HG03159 (cell line): Measurements from ENCODE around the gene SLC25A42.
"Not testable (repeated sequence)": the region's sequence is repeated elsewhere in the genome, so short reads cannot be mapped to it uniquely, and the experiment has no call there.

Experiments
- ATAC-seq: cut with Tn5 transposase; IDR thresholded peaks from one replicate; pipeline ENCODE4 v1.9.1; 2021; ENCODE audit warnings: mild to moderate bottlenecking, moderate library complexity; ENCODE audit not compliant: unreplicated experiment

The SLC25A42 gene

GRCh38 chr19:19063183-19064097 is at the start of gene SLC25A42:
TSS of gene SLC25A42 (plus strand) at chr19:19063994. CDS start at chr19:19096125, 32,131 bp downstream.
- ATAC-seq: peak; percentile 92

- ATAC-seq: no peak
Measured at GRCh38 chr19:19021115-19021514, 42.7 kb upstream of the SLC25A42 start.

GRCh38 chr19:19022380-19022961 is 41.3 kb upstream of the SLC25A42 start:
- ATAC-seq: no peak

- not testable (repeated sequence) for ATAC-seq
Measured at GRCh38 chr19:19023376-19023775, 40.4 kb upstream of the SLC25A42 start.

GRCh38 chr19:19025861-19026260 is 37.9 kb upstream of the SLC25A42 start:
- no peak for ATAC-seq

GRCh38 chr19:19026299-19026971 is 37.4 kb upstream of the SLC25A42 start:
- ATAC-seq: no peak

GRCh38 chr19:19027228-19027627 is 36.6 kb upstream of the SLC25A42 start:
- no peak for ATAC-seq

- no peak for ATAC-seq
Measured at GRCh38 chr19:19028526-19028925, 35.3 kb upstream of the SLC25A42 start.

- no peak for ATAC-seq
Measured at GRCh38 chr19:19031891-19032290, 31.9 kb upstream of the SLC25A42 start.

- peak; percentile 55 for ATAC-seq
Measured at GRCh38 chr19:19032420-19033175, 31.2 kb upstream of the SLC25A42 start.

- peak; percentile 24 for ATAC-seq
Measured at GRCh38 chr19:19033176-19033425, 30.7 kb upstream of the SLC25A42 start.

- ATAC-seq: peak; percentile 64
Measured at GRCh38 chr19:19033426-19034203, 30.2 kb upstream of the SLC25A42 start, which contains the start of the genes ARMC6 and SUGP2. TSS of gene ARMC6 (plus strand) at chr19:19033603. CDS start at chr19:19034210, 607 bp downstream. TSS of gene SUGP2 (minus strand) at chr19:19033517. CDS start at chr19:19031071, 2,446 bp downstream.

- peak; percentile 47 for ATAC-seq
Measured at GRCh38 chr19:19034204-19034624, 29.6 kb upstream of the SLC25A42 start.

- no peak for ATAC-seq
Measured at GRCh38 chr19:19039901-19040300, 23.9 kb upstream of the SLC25A42 start.

- no peak for ATAC-seq
Measured at GRCh38 chr19:19040417-19040816, 23.4 kb upstream of the SLC25A42 start.

GRCh38 chr19:19042732-19043280 is 21.0 kb upstream of the SLC25A42 start:
- no peak for ATAC-seq

- no peak for ATAC-seq
Measured at GRCh38 chr19:19043481-19043880, 20.3 kb upstream of the SLC25A42 start.

- no peak for ATAC-seq
Measured at GRCh38 chr19:19043881-19044280, 19.9 kb upstream of the SLC25A42 start.

- no peak for ATAC-seq
Measured at GRCh38 chr19:19049406-19049805, 14.4 kb upstream of the SLC25A42 start.

- ATAC-seq: no peak
Measured at GRCh38 chr19:19050104-19050503, 13.7 kb upstream of the SLC25A42 start.
